OCI-LY3 (cell line): ENCODE measurements around the gene PRPF40B.

Experiments used
- H2AFZ ChIP-seq: fragments of 200-600, 300-600 bp; shearing (Covaris generic); 2 replicates; pipeline ENCODE4 v1.6.0; 2014; ENCODE audit warnings: antibody characterized with exemption, low read depth, low read length
- H3K27ac ChIP-seq: fragments of 200-600, 300-600 bp; sonication (generic); 2 replicates; pipeline ENCODE4 v1.5.1; 2014; ENCODE audit warnings: mild to moderate bottlenecking, low read length, moderate library complexity, mixed read lengths
- H3K27me3 ChIP-seq: fragments of 200-600, 300-600 bp; sonication (generic); 2 replicates; pipeline ENCODE4 v1.6.1; 2014; ENCODE audit warnings: low read depth, low read length, mixed read lengths
- H3K36me3 ChIP-seq: fragments of 200-600, 300-600 bp; sonication (generic); replicated peaks from 2 replicates; pipeline ENCODE3; 2014; ENCODE audit warnings: low read depth, low read length, mixed read lengths
- H3K4me1 ChIP-seq: fragments of 300-600, 200-600 bp; sonication (generic); 2 replicates; pipeline ENCODE4 v1.6.1; 2014; ENCODE audit warnings: low read length, mixed read lengths
- H3K4me2 ChIP-seq: fragments of 200-600, 300-600 bp; sonication (generic); 2 replicates; pipeline ENCODE4 v1.6.1; 2014; ENCODE audit warnings: low read length, mixed read lengths
- H3K4me3 ChIP-seq: fragments of 300-600, 200-600 bp; sonication (generic); 2 replicates; pipeline ENCODE4 v1.5.1; 2014; ENCODE audit warnings: antibody characterized with exemption, mild to moderate bottlenecking, low read length, moderate library complexity
- H3K79me2 ChIP-seq: fragments of 300-600, 200-600 bp; shearing (Covaris generic); 2 replicates; pipeline ENCODE4 v1.6.1; 2014; ENCODE audit warnings: mild to moderate bottlenecking, low read length, mixed read lengths
- H3K9ac ChIP-seq: fragments of 300-600, 200-600 bp; shearing (Covaris generic); 2 replicates; pipeline ENCODE4 v1.6.0; 2014; ENCODE audit warnings: mild to moderate bottlenecking, low read length, moderate library complexity
- H3K9me3 ChIP-seq: fragments of 200-600, 300-600 bp; shearing (Covaris generic); 2 replicates; pipeline ENCODE4 v1.6.1; 2014; ENCODE audit warnings: low read length, mixed read lengths; ENCODE audit not compliant: insufficient read depth
- H4K20me1 ChIP-seq: fragments of 200-600, 300-600 bp; sonication (generic); 2 replicates; pipeline ENCODE4 v1.6.1; 2016; ENCODE audit warnings: low read length, mixed read lengths; ENCODE audit not compliant: insufficient read depth
- EZH2phosphoT487 ChIP-seq: fragments of 200-600 bp; shearing (Covaris generic); IDR thresholded peaks from 2 replicates; pipeline ENCODE4 v1.6.1; 2018; ENCODE audit warnings: antibody characterized with exemption, mixed run types, low read depth
- TF ChIP-seq, protein P1 (sequence below): fragments of 200-600, 300-600 bp; sonication (generic); IDR thresholded peaks from 2 replicates; pipeline ENCODE4 v1.5.1; 2014; ENCODE audit warnings: antibody characterized with exemption, low read length, low read depth

Gene PRPF40B

DNA sequence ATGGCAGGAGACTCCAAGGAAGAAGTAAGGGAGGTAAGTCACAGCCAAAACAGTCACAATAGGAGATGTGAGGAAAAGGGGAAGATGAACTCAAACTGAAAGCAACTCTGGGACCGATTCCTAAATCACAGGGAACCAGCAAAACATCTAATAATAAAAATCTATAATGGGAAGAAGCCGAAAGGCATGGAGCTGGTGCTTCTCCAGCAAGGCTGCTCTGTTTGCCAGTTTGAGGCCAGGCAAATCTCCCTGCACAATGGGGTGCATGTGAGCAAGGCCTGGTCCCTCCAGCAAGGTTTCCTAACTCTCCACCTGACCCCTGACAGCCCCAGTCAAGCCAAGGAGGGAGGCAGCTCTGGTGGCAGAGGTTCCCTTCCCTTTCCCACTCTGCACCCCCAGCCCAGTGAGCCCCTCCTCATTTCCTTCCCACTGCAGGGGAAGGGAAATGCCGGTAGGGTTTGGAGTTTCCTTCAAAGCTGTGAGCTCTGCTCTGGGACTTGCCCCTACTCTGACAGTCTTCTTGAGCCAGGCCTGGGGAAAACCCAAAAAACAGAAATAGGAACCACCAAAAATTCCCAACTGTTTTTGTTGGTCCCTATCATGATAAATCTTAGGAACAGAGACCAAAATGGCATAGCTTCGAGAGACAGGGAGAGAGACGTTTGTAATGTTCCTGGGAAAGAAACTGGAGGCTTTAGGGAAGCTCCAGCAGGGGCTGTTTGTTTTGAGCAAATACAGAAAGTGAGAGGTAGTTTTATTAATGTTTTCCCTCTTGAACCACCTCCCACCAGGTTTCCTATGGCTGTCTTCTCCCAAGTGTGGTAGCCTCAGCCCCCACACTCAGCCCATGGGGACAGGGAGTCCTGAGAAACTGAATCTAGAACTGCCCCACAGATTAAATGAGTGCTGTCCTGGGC lies 49.2 kb downstream of the PRPF40B start:
- peak overlapping the region; percentile 56 for H3K4me3 ChIP-seq
- H3K27me3 ChIP-seq = no peaks in the 10 kb centered on the region
- H2AFZ ChIP-seq = no peak overlapping the region
- peak overlapping the region; percentile 93 for H3K4me2 ChIP-seq
- H3K79me2 ChIP-seq = peaks cover 100% of the 10 kb centered on the region
- TF ChIP-seq EZH2phosphoT487 = no peak
- TF ChIP-seq, protein P1, sequence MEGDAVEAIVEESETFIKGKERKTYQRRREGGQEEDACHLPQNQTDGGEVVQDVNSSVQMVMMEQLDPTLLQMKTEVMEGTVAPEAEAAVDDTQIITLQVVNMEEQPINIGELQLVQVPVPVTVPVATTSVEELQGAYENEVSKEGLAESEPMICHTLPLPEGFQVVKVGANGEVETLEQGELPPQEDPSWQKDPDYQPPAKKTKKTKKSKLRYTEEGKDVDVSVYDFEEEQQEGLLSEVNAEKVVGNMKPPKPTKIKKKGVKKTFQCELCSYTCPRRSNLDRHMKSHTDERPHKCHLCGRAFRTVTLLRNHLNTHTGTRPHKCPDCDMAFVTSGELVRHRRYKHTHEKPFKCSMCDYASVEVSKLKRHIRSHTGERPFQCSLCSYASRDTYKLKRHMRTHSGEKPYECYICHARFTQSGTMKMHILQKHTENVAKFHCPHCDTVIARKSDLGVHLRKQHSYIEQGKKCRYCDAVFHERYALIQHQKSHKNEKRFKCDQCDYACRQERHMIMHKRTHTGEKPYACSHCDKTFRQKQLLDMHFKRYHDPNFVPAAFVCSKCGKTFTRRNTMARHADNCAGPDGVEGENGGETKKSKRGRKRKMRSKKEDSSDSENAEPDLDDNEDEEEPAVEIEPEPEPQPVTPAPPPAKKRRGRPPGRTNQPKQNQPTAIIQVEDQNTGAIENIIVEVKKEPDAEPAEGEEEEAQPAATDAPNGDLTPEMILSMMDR = no peak
- peak overlapping the region; percentile 98 for H3K27ac ChIP-seq
- H3K9me3 ChIP-seq = no peaks in the 10 kb centered on the region
- peak overlapping the region; percentile 83 for H3K9ac ChIP-seq
- H3K36me3 ChIP-seq = peaks cover 15% of the 10 kb centered on the region
- H4K20me1 ChIP-seq = no peaks in the 10 kb centered on the region
- H3K4me1 ChIP-seq = peaks cover 91% of the 10 kb centered on the region

GRCh38 chr12:49673446-49674317 lies 50.3 kb downstream of the PRPF40B start:
- Histone ChIP-seq H3K9ac (peak overlapping the region; percentile 83; the same call in 1 of the 2 replicates), H3K9me3 (no peaks in the 10 kb centered on the region), H3K4me3 (no peak overlapping the region), H3K4me1 (peaks cover 83% of the 10 kb centered on the region), H3K79me2 (peaks cover 99% of the 10 kb centered on the region), H3K36me3 (peaks cover 7% of the 10 kb centered on the region), H3K27ac (peak overlapping the region; percentile 98), H4K20me1 (no peaks in the 10 kb centered on the region), H3K4me2 (peak overlapping the region; percentile 93; the same call in 1 of the 2 replicates), H2AFZ (no peak overlapping the region), H3K27me3 (no peaks in the 10 kb centered on the region)
- TF ChIP-seq, protein P1 = no peak
- TF ChIP-seq EZH2phosphoT487 = no peak

DNA sequence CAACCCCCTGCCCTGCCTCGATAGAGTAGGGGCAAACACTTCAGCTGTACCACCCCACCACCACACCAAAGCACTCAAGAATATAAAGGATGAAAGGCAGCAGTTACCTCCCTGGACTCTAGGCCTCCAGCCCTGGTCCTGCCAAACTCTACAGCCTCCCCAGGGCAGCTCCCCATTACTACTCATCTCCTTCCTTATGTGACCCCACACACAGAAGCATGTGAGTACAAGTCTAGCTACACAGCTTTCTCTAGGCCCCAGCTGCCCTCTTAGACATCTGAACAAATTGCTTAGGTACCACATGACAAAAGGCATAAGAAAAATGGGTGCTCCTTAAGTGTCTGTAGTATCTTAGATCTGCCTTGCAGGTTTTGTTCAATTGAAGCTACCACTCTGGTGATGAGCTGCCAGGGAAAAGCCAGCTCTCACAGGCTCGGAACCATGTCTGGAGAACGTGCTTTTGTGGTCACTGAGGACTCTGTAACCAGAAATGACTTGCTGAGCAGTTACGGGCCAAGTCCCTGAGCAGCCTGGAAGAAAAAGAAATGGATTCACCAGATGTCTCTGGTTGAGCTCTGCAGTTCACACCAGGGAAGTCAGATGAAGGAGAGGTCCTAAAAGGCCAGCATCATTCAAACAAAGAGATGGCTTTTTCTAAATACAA lies 51.1 kb downstream of the PRPF40B start:
- Histone ChIP-seq H3K27me3 (no peaks in the 10 kb centered on the region), H3K27ac (peak overlapping the region; percentile 98), H2AFZ (no peak overlapping the region), H3K79me2 (peaks cover 99% of the 10 kb centered on the region), H3K4me1 (peaks cover 83% of the 10 kb centered on the region), H3K4me2 (peak overlapping the region; percentile 5; the same call in 1 of the 2 replicates), H3K36me3 (peaks cover 8% of the 10 kb centered on the region), H4K20me1 (no peaks in the 10 kb centered on the region), H3K9ac (peak overlapping the region; percentile 83; the same call in 1 of the 2 replicates), H3K4me3 (no peak overlapping the region), H3K9me3 (no peaks in the 10 kb centered on the region)
- no peak for TF ChIP-seq EZH2phosphoT487
- TF ChIP-seq, protein P1 = no peak
